Activated CD8-positive, alpha-beta memory T cell treated with anti-CD3 and anti-CD28 coated beads, Interleukin-2, amount 50 U/mL, for 1 hour (primary cell): ENCODE results near the gene MMRN2.

Experiments used
- DNase-seq: peaks from one replicate; pipeline ENCODE4 v3.0.0-alpha.2; 2020; ENCODE audit errors: extremely low read depth

Gene MMRN2

GRCh38 chr10:86970162-86970981 lies 13.0 kb upstream of the MMRN2 start:
- DNase-seq, result no peak

GRCh38 chr10:86969421-86970041 lies 12.1 kb upstream of the MMRN2 start:
- DNase-seq, result no peak

GRCh38 chr10:86968994-86969355 lies 11.6 kb upstream of the MMRN2 start:
- no peak for DNase-seq

- no peak for DNase-seq
Observed at GRCh38 chr10:86968271-86968993, 11.0 kb upstream of the MMRN2 start, which contains the start of gene ADIRF. Gene ADIRF, plus strand, starts transcription at chr10:86968482. Its CDS starts 63 bp downstream, at chr10:86968545.

GRCh38 chr10:86967481-86967941 lies 10.1 kb upstream of the MMRN2 start:
- DNase-seq, result no peak

- DNase-seq, result no peak
Observed at GRCh38 chr10:86965986-86966654, 8.7 kb upstream of the MMRN2 start.

- DNase-seq, result no peak
Observed at GRCh38 chr10:86964847-86965190, 7.4 kb upstream of the MMRN2 start.

GRCh38 chr10:86964061-86964846 lies 6.8 kb upstream of the MMRN2 start:
- no peak for DNase-seq

- DNase-seq, result no peak
Observed at GRCh38 chr10:86963341-86963919, 6.0 kb upstream of the MMRN2 start.

- DNase-seq, result no peak
Observed at GRCh38 chr10:86962981-86963310, 5.5 kb upstream of the MMRN2 start.

GRCh38 chr10:86962136-86962980 lies 4.9 kb upstream of the MMRN2 start:
- no peak for DNase-seq

GRCh38 chr10:86961481-86962091 lies 4.2 kb upstream of the MMRN2 start:
- no peak for DNase-seq

- DNase-seq, result no peak
Observed at GRCh38 chr10:86960863-86961434, 3.5 kb upstream of the MMRN2 start.

- DNase-seq, result no peak
Observed at GRCh38 chr10:86960003-86960862, 2.8 kb upstream of the MMRN2 start.

GRCh38 chr10:86959737-86960002 lies 2.3 kb upstream of the MMRN2 start:
- no peak for DNase-seq

GRCh38 chr10:86958901-86959736 lies 1.7 kb upstream of the MMRN2 start:
- no peak for DNase-seq

GRCh38 chr10:86958116-86958900 lies 893 bp upstream of the MMRN2 start, which contains the start of gene SNCG:
Gene SNCG, plus strand, starts transcription at chr10:86958599. Its CDS starts 99 bp downstream, at chr10:86958698.
- no peak for DNase-seq
